NCI-H345 treated with DMSO at 0.1 percent for 48 hours (cell line): ENCODE results near the gene MAML3.
A peak's percentile ranks its signal among the peaks of the same experiment; 100 is the strongest.

Experiments
- DNase-seq: peaks from one replicate; lab custom pipeline; 2025; ENCODE audit not compliant: unreplicated experiment; lab: John Stamatoyannopoulos, UW

Gene MAML3

GRCh38 chr4:139873111-139873860 lies 280.7 kb downstream of the MAML3 start:
- DNase-seq = no peak

DNA sequence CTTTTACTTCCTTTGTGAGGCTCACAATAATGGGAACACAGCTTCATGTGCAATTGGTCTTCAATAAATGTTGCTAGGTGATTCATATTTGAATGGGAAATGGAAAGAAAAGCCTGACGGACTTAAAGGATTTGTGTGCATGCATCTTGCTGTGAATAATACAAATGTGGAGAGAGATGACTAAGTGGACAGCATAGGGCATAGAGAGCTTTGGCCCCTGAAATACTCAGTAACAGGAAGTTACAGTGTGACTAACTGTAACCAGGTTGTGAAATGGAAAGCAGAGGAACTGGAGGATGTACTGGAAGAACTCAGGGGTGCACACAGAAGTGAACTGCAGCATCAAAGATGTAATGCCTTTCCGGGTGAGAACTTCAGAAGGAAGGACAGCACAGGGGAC lies 281.7 kb downstream of the MAML3 start:
- no peak for DNase-seq

DNA sequence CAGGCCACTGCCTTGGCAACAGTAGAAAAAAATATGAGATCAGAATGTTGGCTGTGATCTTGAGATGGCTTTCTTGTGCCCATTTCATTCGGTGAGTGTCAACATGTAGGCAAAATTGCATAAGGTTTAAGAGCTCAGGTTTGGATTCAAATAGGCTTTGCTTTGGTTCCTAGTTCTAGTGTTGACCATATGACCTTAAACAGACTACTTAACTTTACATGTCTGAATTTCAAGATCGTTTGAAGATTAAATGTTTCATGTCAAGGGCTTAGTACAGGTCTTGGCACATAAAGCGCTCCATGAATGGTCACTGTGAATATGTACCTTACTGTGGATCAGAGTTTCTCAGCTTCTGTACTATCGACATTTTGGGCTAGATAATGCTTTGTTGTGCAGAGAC lies 284.2 kb downstream of the MAML3 start:
- DNase-seq = no peak

GRCh38 chr4:139866276-139866962 lies 287.6 kb downstream of the MAML3 start:
- DNase-seq = no peak

DNA sequence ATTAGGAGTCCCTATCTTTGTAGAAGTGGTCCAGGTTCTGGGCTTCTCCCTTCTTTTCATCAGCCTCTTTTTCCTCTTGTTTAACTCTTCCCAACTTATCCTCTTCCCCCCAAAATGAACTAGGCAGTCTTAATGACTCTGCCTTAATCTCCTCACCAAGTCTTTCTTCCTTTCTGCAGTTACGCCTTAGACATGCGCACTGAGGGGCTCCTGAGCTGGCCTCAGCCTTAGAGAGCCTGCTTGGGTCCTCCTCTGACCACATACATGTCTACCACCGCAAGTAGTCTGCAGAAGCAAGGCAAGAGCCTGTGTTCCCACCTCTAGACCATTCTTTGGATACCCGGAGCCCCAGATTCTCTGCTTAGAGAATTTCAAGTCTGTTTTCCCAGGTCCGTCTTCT lies 288.4 kb downstream of the MAML3 start:
- no peak for DNase-seq

DNA sequence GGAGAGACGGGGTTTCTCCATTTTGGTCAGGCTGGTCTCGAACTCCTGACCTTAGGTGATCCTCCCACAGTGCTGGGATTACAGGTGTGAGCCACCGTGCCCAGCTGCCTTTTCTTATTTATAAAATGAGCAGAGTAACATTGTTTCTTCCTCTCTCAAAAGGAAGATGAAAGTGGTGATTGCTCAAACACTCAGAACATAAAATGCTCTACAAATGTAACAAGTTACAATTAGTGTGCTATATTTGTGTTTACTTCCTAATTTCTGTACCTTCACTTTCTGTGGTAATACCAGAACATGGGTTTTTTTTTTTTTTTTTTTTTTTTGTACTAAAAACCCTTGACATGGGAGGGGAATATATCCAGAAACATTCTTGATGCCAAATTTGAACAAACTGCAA lies 290.5 kb downstream of the MAML3 start:
- no peak for DNase-seq

DNA sequence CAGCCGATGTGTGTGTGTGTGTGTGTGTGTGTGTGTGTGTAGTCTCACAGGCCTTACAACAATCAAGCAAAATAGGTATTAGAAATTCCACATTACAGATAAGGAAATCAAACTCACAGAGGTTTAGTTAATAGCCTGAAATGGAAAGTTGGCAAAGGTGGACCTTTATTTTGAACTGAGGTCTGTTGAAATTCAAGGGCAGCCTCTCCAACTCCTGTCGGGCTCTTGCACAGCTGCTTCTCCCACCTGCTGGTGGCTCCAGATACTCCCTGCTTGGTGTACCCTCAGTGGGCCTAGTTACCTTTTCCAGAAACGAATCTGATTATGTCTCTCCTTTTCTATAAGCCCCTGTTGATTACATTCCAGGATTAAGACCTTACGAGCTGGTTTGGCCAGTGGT lies 292.5 kb downstream of the MAML3 start:
- DNase-seq = no peak

GRCh38 chr4:139860435-139861024 lies 293.5 kb downstream of the MAML3 start:
- DNase-seq = no peak

- DNase-seq = no peak
These were observed 294.1 kb downstream of the MAML3 start for GRCh38 chr4:139859876-139860275.

GRCh38 chr4:139858436-139859205 lies 295.4 kb downstream of the MAML3 start:
- DNase-seq = no peak

- DNase-seq = no peak
These were observed 296.0 kb downstream of the MAML3 start for GRCh38 chr4:139857977-139858376.

- peak; percentile 32 for DNase-seq
These were observed 297.0 kb downstream of the MAML3 start for GRCh38 chr4:139857021-139857420.

GRCh38 chr4:139854668-139855403 lies 299.1 kb downstream of the MAML3 start:
- DNase-seq = no peak

GRCh38 chr4:139853309-139853708 lies 300.7 kb downstream of the MAML3 start:
- DNase-seq = peak; percentile 75

- DNase-seq = no peak
These were observed 301.2 kb downstream of the MAML3 start for GRCh38 chr4:139852612-139853269.

GRCh38 chr4:139851639-139852038 lies 302.3 kb downstream of the MAML3 start:
- DNase-seq = no peak

DNA sequence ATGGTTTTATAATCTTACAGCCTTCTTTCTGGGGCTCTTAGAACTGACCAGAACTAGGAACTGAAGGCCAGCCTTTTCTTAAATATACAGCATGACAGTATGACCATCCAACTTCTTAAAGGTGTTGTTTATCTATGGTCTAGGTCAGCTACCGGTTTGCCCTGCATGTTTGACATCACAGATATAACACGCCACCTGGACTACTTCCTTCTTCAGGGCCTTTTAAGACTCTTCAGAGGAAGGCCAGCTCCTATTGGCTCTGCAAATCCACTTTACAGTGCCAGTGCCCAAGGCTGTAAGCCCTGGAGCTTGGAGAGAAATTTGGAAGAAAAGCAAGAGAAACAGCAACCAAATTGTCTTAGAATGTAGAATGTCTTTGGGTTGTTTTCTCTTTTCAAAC lies 302.9 kb downstream of the MAML3 start:
- DNase-seq = no peak

DNA sequence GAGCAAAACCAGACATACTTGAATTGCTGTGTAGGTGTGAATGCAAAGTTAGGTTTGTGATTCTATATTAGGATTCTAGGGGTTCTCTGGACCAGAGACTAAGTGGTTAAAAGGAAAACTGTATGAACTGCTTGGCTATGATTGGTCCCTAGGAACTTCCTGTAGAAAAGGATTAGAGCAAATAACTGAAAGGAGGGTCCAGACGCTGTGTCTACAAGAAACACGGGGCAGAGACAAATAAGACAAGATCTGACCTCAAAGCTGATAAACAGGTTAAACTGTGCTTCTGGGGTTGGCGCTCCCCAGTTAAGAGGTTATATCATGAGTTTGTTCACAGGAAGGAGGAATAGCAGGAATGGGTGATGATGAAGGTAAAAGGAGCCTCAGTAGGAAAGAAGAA lies 304.8 kb downstream of the MAML3 start:
- no peak for DNase-seq

- no peak for DNase-seq
These were observed 306.0 kb downstream of the MAML3 start for GRCh38 chr4:139848028-139848427.

GRCh38 chr4:139847602-139848001 lies 306.4 kb downstream of the MAML3 start:
- no peak for DNase-seq
